Measurements from ENCODE around the gene GAN.
"Not testable (repeated sequence)": the region's sequence is repeated elsewhere in the genome, so short reads cannot be mapped to it uniquely, and the experiment has no call there.

GAN gene

DNA sequence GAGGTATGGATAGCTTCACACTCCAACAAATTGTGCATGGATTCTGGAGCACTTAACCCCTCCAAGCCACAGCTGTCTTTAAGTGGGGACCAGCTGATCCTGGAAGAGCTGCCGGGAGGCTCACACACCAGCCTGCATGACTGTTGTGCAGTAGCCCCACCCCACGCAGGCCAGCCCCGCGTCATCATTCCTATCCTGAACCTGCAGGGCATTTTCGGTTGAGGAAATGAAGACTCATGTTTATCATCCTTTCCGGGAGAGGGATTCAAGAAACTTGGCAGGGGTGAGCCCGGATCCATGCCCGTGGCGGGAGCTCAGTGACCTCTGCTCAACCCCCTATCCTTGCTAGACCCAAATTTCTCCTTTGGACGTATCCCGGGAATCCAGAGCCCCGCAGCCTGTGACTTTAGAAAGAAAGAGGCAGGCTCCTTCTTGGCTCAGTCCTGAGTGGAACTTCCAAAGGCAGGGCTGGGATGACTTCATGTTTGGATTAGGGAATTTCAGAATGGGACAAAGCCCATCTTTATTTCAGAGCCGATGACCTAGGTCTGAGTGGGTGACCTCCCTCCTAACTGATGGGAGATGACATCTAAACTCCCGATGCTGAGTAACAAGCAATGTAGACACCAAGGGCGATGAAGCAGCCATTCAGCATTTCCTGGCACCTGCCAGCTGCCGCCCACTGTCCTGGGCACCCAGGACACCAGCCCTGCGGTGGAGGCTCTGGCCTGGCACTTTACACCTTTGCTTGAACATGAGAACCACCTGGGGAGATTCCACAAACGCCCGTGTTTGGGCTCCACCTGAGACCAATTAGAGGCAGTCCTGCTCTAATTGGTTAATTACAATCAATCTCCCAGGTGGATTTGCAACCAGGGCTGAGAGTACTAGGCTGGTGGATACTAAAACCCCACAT lies 86.5 kb downstream of the GAN start:
- DNase-seq = no peak

DNA sequence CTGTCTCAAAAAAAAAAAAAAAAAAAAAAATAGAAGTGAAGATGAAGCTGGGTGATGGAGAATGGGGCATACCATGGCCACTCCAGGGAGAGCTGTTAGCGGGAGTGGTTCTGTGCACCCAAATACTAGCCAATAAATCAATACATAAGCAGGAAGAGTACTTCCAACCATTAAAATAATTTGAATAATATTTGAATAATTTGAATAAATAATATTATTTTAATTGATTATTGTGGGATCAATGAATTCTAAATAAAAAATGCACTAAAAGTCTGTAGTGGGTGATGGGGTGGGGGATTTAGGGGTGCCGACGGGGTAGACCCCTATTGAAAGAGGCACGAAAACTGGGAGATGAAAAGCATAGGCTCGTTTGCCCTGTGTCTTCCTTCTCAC lies 88.4 kb downstream of the GAN start:
- DNase-seq = no peak

GRCh38 chr16:81403601-81404391 lies 89.0 kb downstream of the GAN start:
- peak; percentile 56 for DNase-seq

- not testable (repeated sequence) for DNase-seq
Measured at GRCh38 chr16:81405002-81405401, 90.2 kb downstream of the GAN start.

DNA sequence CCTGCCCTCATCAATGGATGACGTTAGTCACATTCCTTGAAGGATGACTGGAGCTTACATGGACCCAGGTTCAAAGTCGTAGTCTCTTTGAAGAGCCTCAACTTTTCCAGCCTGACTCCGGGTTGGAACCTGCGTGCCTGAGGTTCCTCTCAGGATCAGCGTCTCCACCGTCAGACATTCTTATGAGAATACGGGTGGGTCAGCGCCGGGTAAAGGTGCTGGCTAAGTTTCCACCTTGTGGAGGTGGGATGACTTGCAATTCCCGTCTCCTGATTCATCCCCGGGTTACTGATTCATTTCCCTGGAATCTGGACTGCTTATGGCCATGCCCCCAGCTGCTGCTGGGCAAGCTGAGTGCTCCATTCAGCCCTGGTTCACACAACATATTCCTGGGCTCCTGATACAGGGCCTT lies 90.9 kb downstream of the GAN start:
- DNase-seq = no peak

GRCh38 chr16:81408409-81408950 lies 93.7 kb downstream of the GAN start:
- no peak for DNase-seq

GRCh38 chr16:81409016-81409556 lies 94.3 kb downstream of the GAN start:
- DNase-seq = no peak

DNA sequence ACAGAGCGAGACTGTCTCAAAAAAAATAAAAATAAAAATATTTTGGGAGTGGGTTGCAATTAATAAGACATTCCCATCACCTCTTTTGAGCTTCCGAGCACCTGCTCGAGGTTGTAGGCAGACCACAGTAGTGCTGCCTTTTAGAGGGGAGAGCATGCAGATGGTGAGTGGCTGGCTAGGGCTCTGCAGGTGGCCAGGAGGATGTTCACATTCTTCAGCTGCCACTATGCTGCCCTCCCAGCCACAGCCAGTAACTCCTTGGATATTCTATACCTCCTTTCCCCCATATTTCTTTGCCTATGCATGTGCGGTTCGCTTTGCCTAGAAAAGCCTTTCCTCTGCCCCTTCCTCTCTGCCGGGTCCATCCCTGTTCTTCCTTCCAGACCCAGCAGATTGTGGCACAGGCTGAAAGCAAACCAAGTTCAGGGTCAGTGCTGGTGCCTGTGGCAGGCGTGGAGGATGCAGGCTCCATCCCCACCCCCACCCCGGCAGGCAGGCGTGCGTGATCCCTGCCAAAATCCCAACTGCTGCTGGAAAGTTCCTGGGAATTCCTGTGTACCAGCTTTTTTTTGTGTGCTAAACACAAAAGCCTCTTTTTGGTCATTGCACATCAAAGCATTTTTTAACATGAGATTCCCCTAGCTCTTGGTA lies 96.0 kb downstream of the GAN start:
- no peak for DNase-seq

DNA sequence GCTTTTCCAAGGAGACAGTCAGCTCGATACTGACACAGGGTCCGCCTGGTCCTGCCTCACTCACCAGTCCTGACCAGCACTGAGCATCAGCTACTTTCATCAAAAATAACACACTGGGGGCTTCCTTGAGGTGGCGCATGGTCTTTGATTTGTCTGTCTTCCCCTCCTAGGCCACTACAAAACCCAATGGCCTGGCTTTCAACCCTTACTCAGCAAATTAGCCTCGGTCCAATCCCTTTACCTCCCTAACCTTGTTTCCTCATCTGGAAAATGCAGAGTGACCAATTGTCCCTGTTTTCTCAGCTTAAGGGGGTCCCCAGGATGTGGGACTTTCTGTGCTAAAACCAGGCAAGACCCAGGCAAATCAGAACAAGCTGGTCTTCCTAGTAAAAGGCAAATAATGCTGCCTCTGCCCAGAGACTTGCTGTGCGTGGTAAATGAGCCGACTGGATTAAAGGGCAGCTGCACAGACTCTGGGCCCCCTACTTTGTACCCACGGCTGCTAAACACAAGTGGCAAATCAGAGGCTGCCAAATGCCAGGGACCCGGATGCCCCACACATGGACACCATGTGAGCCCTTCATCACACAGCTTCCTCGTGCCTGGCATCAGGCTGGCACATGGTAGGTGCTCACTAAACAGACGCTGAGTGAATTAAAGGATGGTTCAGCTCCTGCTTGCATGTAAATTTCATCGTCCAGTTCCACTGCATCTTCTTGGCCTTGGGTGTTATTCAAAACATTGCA lies 98.7 kb downstream of the GAN start:
- no peak for DNase-seq

DNA sequence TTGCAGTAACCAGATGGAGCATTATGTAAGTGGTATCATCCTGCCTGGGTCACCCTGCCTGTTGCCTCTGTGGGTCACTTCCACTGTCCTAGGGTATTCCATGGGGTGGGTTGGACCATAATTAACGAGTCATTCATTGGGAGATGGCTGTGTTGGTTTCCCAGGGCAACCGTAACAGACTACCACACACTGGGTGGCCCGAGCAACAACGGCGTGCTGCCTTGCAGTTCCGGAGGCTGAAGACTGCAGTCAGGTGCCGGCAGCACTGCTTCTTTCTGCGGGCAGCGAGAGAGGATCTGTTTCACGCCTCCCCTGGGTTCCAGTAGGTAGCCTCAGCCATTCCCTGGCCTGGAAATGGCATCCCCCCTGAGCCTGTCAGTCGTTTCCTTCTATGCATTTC lies 101.0 kb downstream of the GAN start:
- DNase-seq = no peak

GRCh38 chr16:81416749-81417148 lies 102.0 kb downstream of the GAN start:
- no peak for DNase-seq

DNA sequence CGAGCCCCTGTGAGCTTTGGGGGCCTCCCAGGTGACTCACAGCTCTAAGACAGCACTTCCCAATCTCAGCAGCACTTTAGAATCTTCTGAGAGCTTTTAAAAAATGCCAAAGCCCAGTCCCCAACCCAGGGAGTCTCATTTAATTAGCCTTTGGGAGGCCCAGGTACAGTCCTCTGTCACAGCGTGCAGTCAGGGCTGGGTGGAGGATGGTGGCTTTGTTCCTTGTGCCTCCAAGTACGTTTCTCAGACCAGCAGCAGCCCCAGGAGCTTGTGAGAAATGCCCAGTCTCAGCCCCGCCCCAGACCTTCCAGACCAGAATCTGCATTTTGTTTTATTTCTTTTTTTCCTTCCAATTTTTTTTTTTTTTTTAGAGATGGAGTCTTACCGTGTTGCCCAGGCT lies 102.4 kb downstream of the GAN start:
- DNase-seq = no peak

GRCh38 chr16:81419806-81420205 lies 105.0 kb downstream of the GAN start:
- no peak for DNase-seq

DNA sequence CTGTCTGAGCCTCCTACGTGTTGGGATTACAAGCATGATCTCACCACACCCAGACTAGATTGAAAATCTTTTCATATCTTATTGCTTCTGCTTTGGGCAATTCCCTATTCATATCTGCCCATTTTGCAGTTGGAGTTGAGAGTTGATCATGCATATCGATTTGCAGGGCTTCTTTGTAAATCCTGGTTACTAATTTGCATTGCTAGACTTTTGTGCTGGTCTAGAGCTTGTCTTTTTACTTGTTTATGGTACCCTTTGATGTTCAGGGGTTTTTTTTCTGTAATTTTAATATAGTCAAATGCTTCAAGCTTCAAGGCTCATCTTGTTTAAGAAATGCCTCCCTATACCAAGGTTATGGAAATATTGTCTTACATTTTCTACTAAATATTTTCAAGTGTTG lies 106.4 kb downstream of the GAN start:
- DNase-seq = no peak

GRCh38 chr16:81421536-81421935 lies 106.8 kb downstream of the GAN start:
- DNase-seq = no peak

GRCh38 chr16:81422153-81422552 lies 107.4 kb downstream of the GAN start:
- not testable (repeated sequence) for DNase-seq

GRCh38 chr16:81424771-81425170 lies 110.0 kb downstream of the GAN start:
- DNase-seq = no peak

- no peak for DNase-seq
Measured at GRCh38 chr16:81427219-81427618, 112.5 kb downstream of the GAN start.

GRCh38 chr16:81429045-81429521 lies 114.3 kb downstream of the GAN start:
- peak; percentile 35 for DNase-seq

- DNase-seq = peak; percentile 58
Measured at GRCh38 chr16:81431554-81432353, 117.0 kb downstream of the GAN start.

GRCh38 chr16:81432937-81433557 lies 118.3 kb downstream of the GAN start:
- DNase-seq = peak; percentile 87
